Islet of Langerhans (tissue), 1 donor: ENCODE results near the gene NDE1.
"Not testable (repeated sequence)": the region's sequence is repeated elsewhere in the genome, so short reads cannot be mapped to it uniquely, and the experiment has no call there.

Experiments used
- FAIRE-seq: peaks from one replicate; lab custom pipeline; 2011; peaks lifted over from hg19 to GRCh38; lab: Jason Lieb, UNC

NDE1 gene

DNA sequence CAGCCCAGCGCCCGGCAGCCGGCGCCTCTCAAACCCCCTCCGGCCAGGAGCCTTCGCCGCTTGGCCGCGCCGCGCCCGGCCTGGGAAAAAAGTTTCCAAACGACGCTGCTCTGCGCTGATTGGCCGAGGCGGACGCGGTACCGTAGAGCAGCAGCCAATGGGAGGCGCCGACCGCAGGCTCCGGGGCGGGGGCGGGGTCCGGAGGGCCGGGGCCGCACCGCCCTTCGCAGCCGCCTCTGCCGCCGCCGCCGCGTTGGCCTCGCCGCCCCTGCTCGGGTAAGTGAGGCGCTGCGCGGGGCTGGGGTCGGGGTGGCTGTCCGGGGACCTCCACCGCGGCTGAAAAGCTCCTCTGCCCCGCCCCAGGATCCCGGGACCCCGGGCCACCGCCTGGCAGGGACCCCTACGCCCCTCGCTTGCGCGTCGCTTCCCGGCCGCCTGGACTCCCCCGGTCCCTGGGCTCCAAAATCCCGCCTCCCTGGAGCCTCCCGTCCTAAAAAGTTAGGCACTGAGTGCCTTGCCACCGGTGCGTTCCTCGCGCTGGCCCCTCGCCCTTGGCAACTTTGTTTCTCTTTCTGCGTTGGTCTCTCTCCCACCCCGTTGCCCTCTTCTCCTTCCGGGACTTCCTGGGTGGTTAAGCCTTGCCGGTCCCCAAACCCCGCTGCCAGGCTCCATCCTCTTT is at the start of gene NDE1:
Gene NDE1, plus strand, starts transcription at position 227 of the 679 bp plus-strand sequence. CDS start 14,534 bp downstream, outside the sequence.
- FAIRE-seq, result no peak

- no peak for FAIRE-seq
These were observed 48.7 kb upstream of the NDE1 start for GRCh38 chr16:15601212-15601879.

DNA sequence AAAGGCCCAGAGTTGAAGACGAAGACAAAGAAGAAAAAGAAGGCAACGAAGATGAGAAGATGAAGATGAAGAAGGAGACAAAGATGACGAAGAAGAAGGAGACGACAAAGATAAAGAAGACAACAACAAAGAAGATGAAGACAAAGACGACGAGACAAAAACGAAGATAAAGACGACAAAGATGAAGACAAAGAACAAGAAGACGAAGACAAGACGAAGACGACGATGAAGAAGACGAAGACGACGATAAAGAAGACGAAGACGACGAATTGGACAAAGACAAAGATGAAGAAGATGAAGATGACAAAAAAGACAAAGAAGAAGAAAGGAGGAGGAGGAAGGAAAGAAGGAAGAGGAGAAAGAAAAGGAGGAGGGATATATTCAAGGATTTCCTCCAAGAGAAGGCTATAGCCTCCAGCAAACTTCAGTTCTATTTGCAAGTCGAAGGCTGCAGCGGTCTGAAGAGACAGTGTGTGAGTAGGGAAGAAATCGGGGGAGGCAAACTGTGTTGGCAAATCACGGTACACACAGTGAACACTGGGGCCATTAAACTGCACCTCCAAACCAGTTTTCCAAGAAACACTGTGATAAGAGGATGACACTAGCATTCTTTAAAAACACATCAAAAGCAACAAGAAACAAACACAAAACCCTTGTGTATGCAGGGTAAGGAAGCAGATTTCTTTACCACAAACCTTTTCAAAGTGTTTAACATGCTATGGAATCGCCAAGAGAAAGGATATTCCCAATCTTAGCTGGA is 47.6 kb upstream of the NDE1 start:
- no peak for FAIRE-seq

DNA sequence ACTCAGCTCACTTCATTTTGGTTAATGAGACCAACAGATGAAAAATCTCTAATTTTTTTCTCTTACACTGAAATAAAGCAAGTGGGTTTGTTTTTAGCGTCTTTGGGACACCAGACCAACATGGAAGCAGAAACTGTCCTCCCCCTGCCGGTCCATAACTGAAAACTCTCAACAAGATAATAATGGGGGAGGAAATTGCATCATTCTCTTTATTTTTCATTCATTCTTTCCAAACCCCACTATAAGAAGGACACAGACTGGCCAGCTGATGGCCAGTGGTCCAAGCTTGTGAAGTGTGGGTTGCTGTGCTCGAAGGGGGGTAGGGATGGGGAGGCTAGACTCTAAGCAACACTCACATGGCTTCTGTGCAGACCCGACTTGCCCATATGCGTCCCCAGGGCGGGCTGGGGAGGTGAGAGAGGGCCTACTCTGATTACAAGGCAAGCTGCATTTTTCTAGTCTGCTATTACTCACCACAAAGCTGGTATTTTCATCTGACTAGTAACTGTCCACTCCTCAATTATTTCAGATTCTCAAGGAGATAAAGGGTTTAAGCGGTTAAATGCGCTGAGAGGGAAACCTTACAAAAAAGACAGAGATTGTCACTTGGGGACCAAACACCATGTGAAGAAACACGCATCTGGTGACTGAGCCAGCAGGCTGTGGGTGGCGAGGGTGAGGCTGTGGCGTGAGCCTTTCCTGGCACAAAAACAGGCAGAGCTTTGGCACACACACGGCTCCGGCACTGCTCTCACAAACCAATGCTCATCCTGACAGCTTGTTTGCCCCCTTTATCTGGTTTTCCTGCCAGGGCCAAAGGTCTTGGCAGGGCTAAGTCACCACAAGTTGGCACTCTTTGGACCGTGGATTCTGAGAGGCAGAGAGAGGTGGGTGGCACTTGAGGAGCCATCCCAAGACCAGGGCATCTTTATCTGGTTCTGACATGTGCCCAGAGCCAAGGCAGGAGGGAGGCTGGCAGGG is 45.3 kb upstream of the NDE1 start:
- no peak for FAIRE-seq

DNA sequence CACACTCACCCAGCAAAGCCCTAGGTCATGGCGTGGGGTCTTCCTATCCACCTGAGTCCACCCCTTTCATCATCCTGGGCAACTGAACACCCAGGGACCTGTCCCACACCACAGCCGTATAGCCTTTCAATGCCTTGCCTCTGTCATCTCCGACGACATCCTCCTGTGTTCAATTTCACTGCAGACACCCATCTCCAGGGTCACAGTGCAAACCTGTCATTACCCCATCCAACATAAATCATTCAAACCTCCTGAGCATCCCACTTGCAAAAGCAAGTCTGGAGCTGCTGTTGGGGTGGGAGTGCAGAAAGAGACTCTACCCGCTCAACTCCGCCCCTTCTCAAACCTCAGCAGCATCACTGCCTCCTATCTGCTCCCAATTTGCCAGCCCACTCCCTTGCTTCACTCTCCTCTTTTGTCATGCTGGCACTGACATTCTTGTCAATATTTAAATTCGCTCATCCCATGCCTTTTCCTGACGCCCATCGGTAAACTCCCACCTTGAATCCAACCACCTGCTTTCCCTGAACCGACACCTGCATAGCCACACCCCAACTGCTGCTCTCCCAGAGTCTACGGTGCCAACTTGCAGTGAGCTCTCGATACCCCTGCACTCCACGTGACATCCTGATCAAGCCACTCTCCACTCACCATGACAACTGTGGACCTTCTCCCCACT is 44.1 kb upstream of the NDE1 start:
- no peak for FAIRE-seq

DNA sequence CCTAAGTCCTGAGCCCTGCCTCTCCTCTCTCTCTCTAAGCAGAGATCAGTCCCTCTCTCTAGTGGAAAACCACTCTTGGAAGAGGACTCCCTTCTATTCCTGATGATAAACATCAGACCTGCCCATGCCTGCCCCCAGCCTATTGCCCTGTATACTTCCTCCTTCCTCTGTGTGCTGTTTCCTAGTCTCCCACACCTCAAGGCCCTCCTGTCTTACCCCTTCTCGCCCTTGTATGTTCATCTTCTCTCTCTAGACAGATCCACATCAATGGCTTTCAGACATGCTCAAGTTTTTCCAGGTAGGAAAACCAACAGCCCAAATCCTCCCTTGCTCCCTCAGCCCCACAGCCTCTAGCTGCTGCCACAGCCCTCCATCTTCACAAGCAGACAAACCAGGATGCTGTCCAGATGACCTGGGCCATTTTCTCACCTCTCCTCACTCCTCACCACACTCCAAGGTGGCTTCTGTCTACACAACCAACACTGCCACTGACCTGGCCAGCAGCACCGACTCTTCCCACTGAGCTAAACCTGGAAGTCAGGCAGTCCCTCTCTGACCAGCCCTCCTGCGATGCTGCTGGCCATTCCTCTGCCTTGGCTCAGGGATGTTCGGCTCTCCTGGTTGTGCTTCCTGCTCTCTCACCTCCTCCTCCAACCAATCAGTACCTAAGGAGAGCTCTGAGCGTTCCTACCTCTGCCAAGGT is 43.4 kb upstream of the NDE1 start:
- FAIRE-seq, result no peak

GRCh38 chr16:15607221-15607699 is 42.8 kb upstream of the NDE1 start:
- FAIRE-seq, result not testable (repeated sequence)

DNA sequence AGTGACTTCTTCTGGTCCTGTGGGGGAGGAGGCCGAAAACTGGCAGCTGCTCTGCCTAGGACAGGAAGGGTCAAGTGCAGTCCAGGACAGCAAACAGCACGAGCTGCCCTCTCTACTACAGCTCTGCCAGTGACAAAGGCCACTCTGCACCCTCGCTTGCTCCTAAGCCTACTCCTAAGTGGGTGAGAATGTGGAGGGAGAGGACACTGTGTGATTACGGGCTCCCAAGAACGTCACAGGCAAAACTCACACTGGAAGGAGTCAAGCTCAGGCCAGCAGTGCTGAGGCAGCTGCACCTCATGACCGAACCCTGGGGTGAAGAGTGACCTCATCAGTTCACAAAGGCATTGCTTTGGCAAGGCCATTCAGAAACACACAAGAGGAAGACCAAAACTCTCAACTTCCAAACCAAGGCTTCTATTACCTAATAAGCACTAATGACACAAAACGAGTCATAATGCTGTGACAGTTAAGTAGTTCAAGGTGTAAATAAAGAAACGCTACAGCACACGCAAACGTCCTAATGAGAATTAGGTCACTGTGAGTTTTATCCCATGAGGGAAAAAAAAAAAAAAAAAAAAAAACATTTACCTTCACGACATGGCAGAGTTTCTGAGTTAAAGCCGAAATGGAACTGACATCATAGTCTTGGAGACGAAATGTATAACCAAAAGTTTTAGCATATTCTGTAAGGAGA is 42.2 kb upstream of the NDE1 start:
- FAIRE-seq, result no peak

GRCh38 chr16:15608398-15609285 is 41.4 kb upstream of the NDE1 start:
- FAIRE-seq, result no peak

GRCh38 chr16:15609286-15609649 is 40.8 kb upstream of the NDE1 start:
- no peak for FAIRE-seq

GRCh38 chr16:15610369-15610871 is 39.6 kb upstream of the NDE1 start:
- no peak for FAIRE-seq

- no peak for FAIRE-seq
These were observed 38.4 kb upstream of the NDE1 start for GRCh38 chr16:15611610-15612009.

DNA sequence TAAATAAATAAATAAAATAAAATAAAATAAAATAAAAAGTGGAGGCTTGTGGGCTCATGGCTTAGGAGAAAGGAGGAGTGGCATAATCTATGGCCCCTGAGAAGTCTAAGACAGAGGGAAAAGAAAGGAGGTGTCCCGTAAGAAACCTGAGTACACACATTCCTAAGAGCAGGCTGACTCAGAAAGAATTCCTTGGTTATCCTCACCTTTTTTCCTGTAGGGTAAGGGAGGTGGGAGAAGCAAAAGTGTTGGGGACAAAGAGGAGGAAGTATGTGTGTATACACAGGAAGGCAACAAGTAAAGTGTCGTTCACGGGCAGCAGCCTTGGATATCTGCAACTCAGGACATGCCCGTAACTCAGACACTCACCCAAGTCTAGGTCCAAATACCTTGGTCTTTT is 36.4 kb upstream of the NDE1 start:
- no peak for FAIRE-seq

- FAIRE-seq, result no peak
These were observed 34.0 kb upstream of the NDE1 start for GRCh38 chr16:15616012-15616411.

DNA sequence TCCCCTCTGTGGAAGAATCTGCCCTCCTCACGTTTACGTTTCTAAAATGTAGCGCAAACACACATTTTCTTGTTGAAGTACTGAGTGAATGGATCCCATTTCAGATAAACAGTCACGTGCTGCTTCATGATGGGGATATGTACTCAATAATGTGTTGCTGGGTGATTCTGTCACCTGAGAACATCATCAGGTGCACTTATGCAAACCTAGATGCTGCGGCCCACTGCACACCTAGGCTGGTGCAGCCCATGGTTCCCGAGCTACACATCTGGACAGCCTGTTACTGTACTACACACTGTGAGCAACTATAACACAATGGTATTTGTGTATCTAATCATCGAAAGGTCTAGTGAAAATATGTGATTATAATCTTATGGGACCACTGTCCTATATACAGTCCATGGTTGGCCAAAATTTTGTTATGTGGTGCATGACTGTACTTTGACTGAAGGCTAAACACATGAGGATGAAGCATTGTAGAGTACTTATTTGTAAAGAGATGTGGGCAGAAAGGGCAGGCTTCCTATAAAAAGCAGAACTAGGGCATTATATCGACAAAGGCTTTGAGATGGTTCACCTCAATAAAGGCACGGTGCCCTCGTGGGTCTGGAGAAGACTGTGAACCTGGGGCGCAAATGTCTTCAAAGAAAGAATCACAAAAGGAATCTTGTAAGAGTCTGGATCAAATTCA is 33.4 kb upstream of the NDE1 start:
- no peak for FAIRE-seq

- FAIRE-seq, result no peak
These were observed 32.1 kb upstream of the NDE1 start for GRCh38 chr16:15617901-15618300.

DNA sequence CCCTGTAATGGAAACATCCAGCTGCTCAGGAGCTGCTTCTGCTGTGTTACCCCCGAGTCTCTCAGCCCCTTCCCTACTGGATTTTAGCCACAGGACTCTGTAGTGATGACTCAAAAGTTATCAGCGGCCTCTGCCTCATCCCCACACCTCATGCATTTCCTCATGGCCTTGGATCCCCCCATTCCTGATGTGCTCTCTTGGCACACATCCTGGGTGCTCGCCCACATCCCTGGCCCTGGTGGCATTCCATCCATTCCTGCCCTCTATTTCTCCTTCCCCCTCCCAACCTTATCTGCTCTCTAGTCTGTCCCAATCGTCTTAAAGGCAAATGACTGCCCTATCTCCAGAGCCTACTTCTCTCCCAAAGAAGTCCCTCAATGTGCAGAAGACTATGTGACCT is 31.7 kb upstream of the NDE1 start:
- no peak for FAIRE-seq

- FAIRE-seq, result no peak
These were observed 29.3 kb upstream of the NDE1 start for GRCh38 chr16:15620611-15621195.
